Mammary epithelial cell (primary cell): ENCODE results near the gene MIB1.

Experiments
- CTCF ChIP-seq, 2 donors: IDR thresholded peaks in 1 of 2; conservative IDR thresholded peaks in 1 of 2; 2 replicates each; pipeline ENCODE4 v1.5.1; 2011 to 2012; ENCODE audit warnings: inconsistent platforms in 2 of 2, low read length in 2 of 2, mild to moderate bottlenecking in 2 of 2, control low read depth in 1 of 2, low read depth in 1 of 2; ENCODE audit not compliant: insufficient read depth in 1 of 2; ENCODE audit errors: extremely low read depth in 1 of 2
- EZH2 ChIP-seq: IDR thresholded peaks from 2 replicates; pipeline ENCODE4 v1.6.1; 2012; ENCODE audit warnings: low read length, inconsistent platforms, borderline replicate concordance

DNA sequence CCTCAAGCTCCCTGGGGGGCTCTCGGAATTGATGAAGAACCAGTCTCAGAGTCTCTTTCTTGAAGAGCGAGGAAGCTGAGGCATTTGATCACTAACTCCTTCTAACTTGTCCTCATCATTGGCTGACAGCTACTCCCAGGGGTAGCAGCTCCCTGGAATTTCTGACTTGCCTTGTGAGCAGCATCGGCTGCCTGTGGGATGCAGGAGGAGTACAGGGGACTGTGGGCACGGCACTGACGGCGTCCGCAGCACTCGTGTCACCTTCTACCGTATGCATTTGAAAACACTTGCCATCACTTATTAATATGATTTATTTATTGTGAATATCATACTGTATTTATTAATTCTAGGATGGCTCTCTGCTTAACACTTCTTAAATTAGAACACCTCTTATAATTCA is 175.0 kb downstream of the MIB1 start:
- TF ChIP-seq CTCF (conservative IDR thresholded peaks at IDR 0.05 in 1 of 2, IDR thresholded peaks at IDR 0.05 in 1 of 2; ENCODE audit: extremely low read depth in 1 of 2, insufficient read depth in 1 of 2, low read depth in 1 of 2, low read length in 2 of 2) (no peak), EZH2 (no peak)
